ENCODE measurements around the gene IL36G. TPM values are rescaled to one million over a fixed set of nuclear protein-coding genes. Genes with fewer than 3 reads are reported as not detected.

Gene IL36G
- total and polyA plus RNA-seq, 8 donors, result 1.1 TPM; not detected in 7

- Histone ChIP-seq H3K36me3 (no peaks in the 10 kb centered on the region), H3K9me3 (no peaks in the 10 kb centered on the region), H3K4me3 (no peak overlapping the region), H3K4me1 (no peaks in the 10 kb centered on the region), H3K27me3 (no peaks in the 10 kb centered on the region), H3K27ac (no peak overlapping the region)
- TF ChIP-seq POLR2A (IDR thresholded peaks at IDR 0.05), result no peak
- no peak for TF ChIP-seq EP300 (IDR thresholded peaks at IDR 0.05)
- TF ChIP-seq POLR2AphosphoS5 (IDR thresholded peaks at IDR 0.05), result no peak
- DNase-seq, result no peak
- 48 to 69% (median 65%) methylated on average over 3 of the region's 3 CpGs for WGBS, 5 donors
- intact Hi-C loops (cut with DNase I; ENCODE audit: low total_unique reads), result no loop called here
Measured at GRCh38 chr2:113013336-113013661, 35.5 kb downstream of the IL36G start.

- Histone ChIP-seq H3K9me3 (no peaks in the 10 kb centered on the region), H3K27ac (no peak overlapping the region), H3K4me3 (no peak overlapping the region), H3K4me1 (no peaks in the 10 kb centered on the region), H3K27me3 (no peaks in the 10 kb centered on the region), H3K36me3 (no peaks in the 10 kb centered on the region)
- intact Hi-C loops (cut with DNase I; ENCODE audit: low total_unique reads), result no loop called here
- DNase-seq, result no peak
- 95 to 99% (median 96%) methylated on average over 2 of the region's 2 CpGs for WGBS, 5 donors
- TF ChIP-seq EP300 (IDR thresholded peaks at IDR 0.05), result no peak
- TF ChIP-seq POLR2AphosphoS5 (IDR thresholded peaks at IDR 0.05), result no peak
- no peak for TF ChIP-seq CTCF (IDR thresholded peaks at IDR 0.05)
- no peak for TF ChIP-seq POLR2A (IDR thresholded peaks at IDR 0.05)
Measured at GRCh38 chr2:113014067-113014466, 36.3 kb downstream of the IL36G start.

GRCh38 chr2:113015042-113015441, 37.2 kb downstream of the IL36G start:
- H3K4me1 ChIP-seq, result no peaks in the 10 kb centered on the region
- no peak for DNase-seq
- no peaks in the 10 kb centered on the region for H3K27me3 ChIP-seq
- no peaks in the 10 kb centered on the region for H3K9me3 ChIP-seq
- H3K4me3 ChIP-seq, result no peak overlapping the region
- H3K36me3 ChIP-seq, result no peaks in the 10 kb centered on the region
- TF ChIP-seq POLR2A (IDR thresholded peaks at IDR 0.05), result no peak
- TF ChIP-seq EP300 (IDR thresholded peaks at IDR 0.05), result no peak
- TF ChIP-seq CTCF (IDR thresholded peaks at IDR 0.05), result no peak
- TF ChIP-seq POLR2AphosphoS5 (IDR thresholded peaks at IDR 0.05), result no peak
- WGBS, 5 donors, result 83 to 96% (median 91%) methylated on average over 1 of the region's 1 CpG
- no peak overlapping the region for H3K27ac ChIP-seq
- intact Hi-C loops (cut with DNase I; ENCODE audit: low total_unique reads), result no loop called here

- Histone ChIP-seq H3K27me3 (no peaks in the 10 kb centered on the region), H3K27ac (no peak overlapping the region), H3K9me3 (no peaks in the 10 kb centered on the region), H3K36me3 (no peaks in the 10 kb centered on the region), H3K4me1 (no peaks in the 10 kb centered on the region), H3K4me3 (no peak overlapping the region)
- 83 to 96% (median 95%) methylated on average over 2 of the region's 2 CpGs for WGBS, 5 donors
- intact Hi-C loops (cut with DNase I; ENCODE audit: low total_unique reads), result no loop called here
- no peak for TF ChIP-seq CTCF (IDR thresholded peaks at IDR 0.05)
- no peak for TF ChIP-seq POLR2AphosphoS5 (IDR thresholded peaks at IDR 0.05)
- no peak for TF ChIP-seq EP300 (IDR thresholded peaks at IDR 0.05)
- no peak for TF ChIP-seq POLR2A (IDR thresholded peaks at IDR 0.05)
- no peak for DNase-seq
Measured at GRCh38 chr2:113015655-113016054, 37.8 kb downstream of the IL36G start.

GRCh38 chr2:113018509-113018908, 40.7 kb downstream of the IL36G start:
- H3K9me3 ChIP-seq, result no peaks in the 10 kb centered on the region
- H3K4me1 ChIP-seq, result no peaks in the 10 kb centered on the region
- intact Hi-C loops (cut with DNase I; ENCODE audit: low total_unique reads), result no loop called here
- no peaks in the 10 kb centered on the region for H3K27me3 ChIP-seq
- TF ChIP-seq POLR2AphosphoS5 (IDR thresholded peaks at IDR 0.05) (no peak), EP300 (IDR thresholded peaks at IDR 0.05) (no peak), POLR2A (IDR thresholded peaks at IDR 0.05) (no peak), CTCF (IDR thresholded peaks at IDR 0.05) (no peak)
- H3K36me3 ChIP-seq, result no peaks in the 10 kb centered on the region
- no peak for DNase-seq
- WGBS, 5 donors, result 71 to 89% (median 76%) methylated on average over 3 of the region's 3 CpGs
- no peak overlapping the region for H3K4me3 ChIP-seq
- H3K27ac ChIP-seq, result no peak overlapping the region
